ENCODE results near the gene PPP3CA.

Gene PPP3CA

GRCh38 chr4:101125045-101125942 is 222.0 kb downstream of the PPP3CA start:
- DNase-seq (ENCODE audit: low read depth, low spot score): no peak
- no peak for TF ChIP-seq CTCF (IDR thresholded peaks at IDR 0.05; ENCODE audit: insufficient read depth, low read length, missing control alignments)
- no peak overlapping the region for H3K4me3 ChIP-seq (ENCODE audit: low read depth, low read length)
- ChIA-PET CTCF (no interaction called here), POLR2A (no interaction called here)

DNA sequence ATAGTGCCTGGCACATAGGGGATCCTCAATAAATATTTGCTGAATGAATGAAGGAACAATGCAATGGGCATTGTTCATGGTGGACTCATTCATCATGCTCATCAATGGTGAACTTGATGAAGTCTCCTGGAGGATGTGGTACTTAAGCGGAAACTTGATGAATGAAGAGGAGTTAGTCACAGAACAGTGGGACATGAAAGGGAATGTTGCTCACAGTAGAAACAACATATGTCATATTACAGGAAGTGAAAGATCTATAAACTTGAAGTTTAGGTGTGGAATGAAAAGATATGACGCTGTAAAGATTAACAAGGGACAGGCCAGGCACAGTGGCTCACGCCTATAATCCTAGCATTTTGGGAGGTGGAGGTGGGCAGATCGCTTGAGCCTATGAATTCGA is 224.1 kb downstream of the PPP3CA start:
- CTCF ChIA-PET: no interaction called here
- no peak overlapping the region for H3K4me3 ChIP-seq (ENCODE audit: low read depth, low read length)
- TF ChIP-seq CTCF (IDR thresholded peaks at IDR 0.05; ENCODE audit: insufficient read depth, low read length, missing control alignments): no peak
- no peak for DNase-seq (ENCODE audit: low read depth, low spot score)
- POLR2A ChIA-PET: no interaction called here

DNA sequence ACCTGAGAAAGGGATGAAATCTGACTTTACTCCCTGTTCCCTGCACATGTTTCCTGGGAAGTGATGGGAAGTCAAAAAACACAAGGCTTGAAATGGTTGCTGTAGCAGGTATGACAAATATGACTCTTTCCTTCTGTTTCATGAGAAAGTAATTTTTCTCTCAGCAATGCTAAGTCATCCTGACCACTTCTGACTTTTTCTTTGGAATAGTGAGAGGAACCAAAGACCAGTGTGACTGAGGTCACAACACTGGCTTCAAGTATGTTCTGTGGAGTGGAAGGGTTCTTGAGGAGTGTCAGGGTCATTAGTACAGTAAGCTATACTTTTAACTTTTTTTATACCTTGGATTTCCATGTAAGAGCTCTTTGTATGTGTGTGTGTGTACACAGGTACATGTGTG is 225.3 kb downstream of the PPP3CA start:
- CTCF ChIA-PET: no interaction called here
- no peak for TF ChIP-seq CTCF (IDR thresholded peaks at IDR 0.05; ENCODE audit: insufficient read depth, low read length, missing control alignments)
- POLR2A ChIA-PET: no interaction called here
- H3K4me3 ChIP-seq (ENCODE audit: low read depth, low read length): no peak overlapping the region
- no peak for DNase-seq (ENCODE audit: low read depth, low spot score)

DNA sequence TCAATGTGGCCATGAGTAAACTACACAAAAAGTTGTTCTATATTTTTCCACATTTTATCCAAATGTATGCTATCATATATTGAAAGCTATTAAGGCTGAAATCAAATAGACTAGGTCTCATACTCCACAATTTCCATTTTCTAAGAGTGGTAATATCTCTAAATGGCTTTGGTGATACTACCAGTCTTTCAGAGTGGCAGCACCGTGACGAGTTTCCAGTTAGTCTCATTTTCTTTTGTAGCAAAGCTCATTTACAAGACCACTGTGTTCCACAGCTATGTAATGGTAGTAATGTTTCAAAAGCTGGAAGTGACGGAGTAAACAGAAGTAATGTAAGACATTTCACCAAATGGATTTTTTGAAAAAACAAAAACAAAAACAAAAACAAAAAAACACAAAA is 228.2 kb downstream of the PPP3CA start:
- no peak for DNase-seq (ENCODE audit: low read depth, low spot score)
- no peak for TF ChIP-seq CTCF (IDR thresholded peaks at IDR 0.05; ENCODE audit: insufficient read depth, low read length, missing control alignments)
- ChIA-PET CTCF (no interaction called here), POLR2A (no interaction called here)
- no peak overlapping the region for H3K4me3 ChIP-seq (ENCODE audit: low read depth, low read length)

DNA sequence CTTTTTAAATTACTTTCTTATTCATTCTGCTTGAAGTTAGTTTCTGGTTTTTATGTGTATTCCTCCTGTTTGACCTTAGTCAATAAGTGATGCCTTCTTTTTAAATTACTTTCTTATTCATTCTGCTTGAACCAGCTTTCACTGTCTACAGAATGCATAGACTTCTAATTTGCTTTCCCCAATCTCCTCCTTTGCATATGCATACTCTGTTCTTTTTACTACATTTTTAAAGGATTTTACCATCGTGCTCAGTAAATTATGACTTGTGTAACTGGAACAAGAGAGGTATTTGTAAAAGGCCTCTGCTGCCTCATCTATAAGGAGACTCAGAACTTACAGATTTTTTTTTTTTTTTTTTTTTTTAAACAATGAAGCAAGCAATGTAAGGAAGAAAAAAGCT is 228.7 kb downstream of the PPP3CA start:
- TF ChIP-seq CTCF (IDR thresholded peaks at IDR 0.05; ENCODE audit: insufficient read depth, low read length, missing control alignments): no peak
- no peak for DNase-seq (ENCODE audit: low read depth, low spot score)
- POLR2A ChIA-PET: no interaction called here
- no peak overlapping the region for H3K4me3 ChIP-seq (ENCODE audit: low read depth, low read length)
- CTCF ChIA-PET: no interaction called here

- no peak for DNase-seq (ENCODE audit: low read depth, low spot score)
- TF ChIP-seq CTCF (IDR thresholded peaks at IDR 0.05; ENCODE audit: insufficient read depth, low read length, missing control alignments): no peak
- no peak overlapping the region for H3K4me3 ChIP-seq (ENCODE audit: low read depth, low read length)
- CTCF ChIA-PET: no interaction called here
- POLR2A ChIA-PET: no interaction called here
Measured at GRCh38 chr4:101115887-101116286, 231.4 kb downstream of the PPP3CA start.
